Trophoblast cell (in vitro differentiated cells and primary cell): ENCODE measurements around the gene TFCP2L1.

ENCODE experiments used
- DNase-seq, 2 donors: peaks; one replicate each; pipeline ENCODE4 v3.0.0-alpha.2; 2016
- H2AFZ ChIP-seq: 2 replicates; pipeline ENCODE4 v1.6.1; 2013; ENCODE audit warnings: low read length, moderate library complexity, mild to moderate bottlenecking; ENCODE audit not compliant: insufficient read depth, poor library complexity
- H2AK5ac ChIP-seq: 2 replicates; pipeline ENCODE4 v1.6.1; 2013; ENCODE audit warnings: mild to moderate bottlenecking, low read length
- H2BK120ac ChIP-seq: 2 replicates; pipeline ENCODE4 v1.6.1; 2013; ENCODE audit warnings: low read length, mild to moderate bottlenecking, moderate library complexity; ENCODE audit not compliant: insufficient read depth, poor library complexity
- H2BK12ac ChIP-seq: 2 replicates; pipeline ENCODE4 v1.6.1; 2013; ENCODE audit warnings: mild to moderate bottlenecking, low read length, moderate library complexity
- H2BK5ac ChIP-seq: 2 replicates; pipeline ENCODE4 v1.6.1; 2013; ENCODE audit warnings: low read length, low read depth, moderate library complexity, mild to moderate bottlenecking; ENCODE audit not compliant: poor library complexity
- H3K14ac ChIP-seq: 2 replicates; pipeline ENCODE4 v1.6.1; 2013; ENCODE audit warnings: mild to moderate bottlenecking, low read length
- H3K18ac ChIP-seq: 2 replicates; pipeline ENCODE4 v1.6.1; 2013; ENCODE audit warnings: mild to moderate bottlenecking, low read length
- H3K23ac ChIP-seq: 2 replicates; pipeline ENCODE4 v1.6.1; 2013; ENCODE audit warnings: low read length
- H3K27ac ChIP-seq: 2 replicates; pipeline ENCODE4 v1.5.1; 2013; ENCODE audit warnings: low read depth, mild to moderate bottlenecking, inconsistent platforms, low read length, moderate library complexity
- H3K27me3 ChIP-seq: 2 replicates; pipeline ENCODE4 v1.6.1; 2013; ENCODE audit warnings: inconsistent platforms, mild to moderate bottlenecking, low read length, moderate library complexity; ENCODE audit not compliant: insufficient read depth
- H3K36me3 ChIP-seq, 2 experiments: 1 replicate in 1 of 2; 2 replicates in 1 of 2; pipeline ENCODE4 v1.6.1; 2013; ENCODE audit warnings: low read length in 2 of 2, mild to moderate bottlenecking in 2 of 2, moderate library complexity in 1 of 2; ENCODE audit not compliant: insufficient read depth in 2 of 2, control insufficient read depth in 1 of 2
- H3K4ac ChIP-seq: 2 replicates; pipeline ENCODE4 v1.6.1; 2013; ENCODE audit warnings: low read depth, mild to moderate bottlenecking, low read length, moderate library complexity
- H3K4me1 ChIP-seq, 2 experiments: 1 replicate in 1 of 2; 2 replicates in 1 of 2; pipeline ENCODE4 v1.6.1; 2013; ENCODE audit warnings: low read length in 2 of 2, mild to moderate bottlenecking in 2 of 2, moderate library complexity in 1 of 2; ENCODE audit not compliant: insufficient read depth in 2 of 2, control insufficient read depth in 1 of 2
- H3K4me2 ChIP-seq: 2 replicates; pipeline ENCODE4 v1.6.1; 2013; ENCODE audit warnings: inconsistent platforms, mild to moderate bottlenecking, low read length, moderate library complexity
- H3K4me3 ChIP-seq: 2 replicates; pipeline ENCODE4 v1.5.1; 2013; ENCODE audit warnings: mild to moderate bottlenecking, low read depth, low read length, inconsistent platforms
- H3K79me1 ChIP-seq: one replicate; pipeline ENCODE4 v1.6.1; 2013; ENCODE audit warnings: low read length
- H3K79me2 ChIP-seq: 2 replicates; pipeline ENCODE4 v1.6.1; 2013; ENCODE audit warnings: low read length, mild to moderate bottlenecking; ENCODE audit not compliant: control insufficient read depth, insufficient read depth, poor library complexity
- H3K9ac ChIP-seq: 2 replicates; pipeline ENCODE4 v1.6.1; 2013; ENCODE audit warnings: mild to moderate bottlenecking, low read length
- H3K9me3 ChIP-seq: 2 replicates; pipeline ENCODE4 v1.6.1; 2013; ENCODE audit warnings: low read depth, mild to moderate bottlenecking, control low read depth, inconsistent platforms, low read length; ENCODE audit not compliant: insufficient read depth
- H4K12ac ChIP-seq: 2 replicates; pipeline ENCODE4 v1.6.1; 2013; ENCODE audit warnings: low read depth, mild to moderate bottlenecking, low read length, moderate library complexity
- H4K8ac ChIP-seq: 2 replicates; pipeline ENCODE4 v1.6.1; 2013; ENCODE audit warnings: low read depth, mild to moderate bottlenecking, low read length, moderate library complexity
- H4K91ac ChIP-seq: one replicate; pipeline ENCODE4 v1.6.1; 2013; ENCODE audit warnings: low read depth, mild to moderate bottlenecking, low read length, moderate library complexity
- WGBS: extraction: QIAGEN DNeasy Blood & Tissue Kit; methylation state at CpG from one replicate; pipeline ENCODE4 v1.1.7; 2013; ENCODE audit warnings: missing lambda C conversion rate; ENCODE audit not compliant: insufficient read length, insufficient coverage; ENCODE audit errors: extremely low coverage; 5-methylcytosine and 5-hydroxymethylcytosine counted together

The TFCP2L1 gene

GRCh38 chr2:121239471-121239870 is 45.5 kb downstream of the TFCP2L1 start:
- H2BK120ac ChIP-seq: no peak overlapping the region
- WGBS: no CpG with 5 or more reads among the region's 15 CpGs
- no peak overlapping the region for H3K4ac ChIP-seq
- no peaks in the 10 kb centered on the region for H3K79me2 ChIP-seq
- no peak overlapping the region for H2BK12ac ChIP-seq
- H3K9me3 ChIP-seq: no peaks in the 10 kb centered on the region
- no peak overlapping the region for H3K23ac ChIP-seq
- H2AK5ac ChIP-seq: no peak overlapping the region
- no peak overlapping the region for H2AFZ ChIP-seq
- no peak overlapping the region for H3K4me3 ChIP-seq
- H3K9ac ChIP-seq: no peak overlapping the region
- H4K8ac ChIP-seq: no peak overlapping the region
- peaks cover 0 to 8% of the 10 kb centered on the region in 2 experiments for H3K4me1 ChIP-seq
- no peak overlapping the region for H3K4me2 ChIP-seq
- no peak overlapping the region for H3K27ac ChIP-seq
- H4K12ac ChIP-seq: no peak overlapping the region
- no peak overlapping the region for H3K14ac ChIP-seq
- no peak overlapping the region for H2BK5ac ChIP-seq
- H3K79me1 ChIP-seq: no peaks in the 10 kb centered on the region
- no peak overlapping the region for H3K18ac ChIP-seq
- no peak for DNase-seq
- no peaks in the 10 kb centered on the region for H3K27me3 ChIP-seq
- H4K91ac ChIP-seq: no peak overlapping the region
- H3K36me3 ChIP-seq: no peaks in the 10 kb centered on the region

- Histone ChIP-seq H4K8ac (no peak overlapping the region), H3K4me2 (no peak overlapping the region), H2AK5ac (no peak overlapping the region), H2AFZ (no peak overlapping the region), H4K91ac (no peak overlapping the region), H3K9me3 (peaks cover 1% of the 10 kb centered on the region), H3K4me3 (no peak overlapping the region), H3K4ac (no peak overlapping the region), H3K27ac (no peak overlapping the region), H3K14ac (no peak overlapping the region), H4K12ac (no peak overlapping the region), H3K4me1 (peaks cover 0 to 8% of the 10 kb centered on the region in 2 experiments), H2BK120ac (no peak overlapping the region), H2BK12ac (no peak overlapping the region), H3K23ac (no peak overlapping the region), H3K18ac (no peak overlapping the region), H3K79me1 (no peaks in the 10 kb centered on the region), H3K9ac (no peak overlapping the region), H3K79me2 (no peaks in the 10 kb centered on the region), H3K27me3 (no peaks in the 10 kb centered on the region), H3K36me3 (no peaks in the 10 kb centered on the region), H2BK5ac (no peak overlapping the region)
- DNase-seq: no peak
- WGBS: no CpG with 5 or more reads among the region's 4 CpGs
Observed at GRCh38 chr2:121238828-121239227, 46.2 kb downstream of the TFCP2L1 start.

DNA sequence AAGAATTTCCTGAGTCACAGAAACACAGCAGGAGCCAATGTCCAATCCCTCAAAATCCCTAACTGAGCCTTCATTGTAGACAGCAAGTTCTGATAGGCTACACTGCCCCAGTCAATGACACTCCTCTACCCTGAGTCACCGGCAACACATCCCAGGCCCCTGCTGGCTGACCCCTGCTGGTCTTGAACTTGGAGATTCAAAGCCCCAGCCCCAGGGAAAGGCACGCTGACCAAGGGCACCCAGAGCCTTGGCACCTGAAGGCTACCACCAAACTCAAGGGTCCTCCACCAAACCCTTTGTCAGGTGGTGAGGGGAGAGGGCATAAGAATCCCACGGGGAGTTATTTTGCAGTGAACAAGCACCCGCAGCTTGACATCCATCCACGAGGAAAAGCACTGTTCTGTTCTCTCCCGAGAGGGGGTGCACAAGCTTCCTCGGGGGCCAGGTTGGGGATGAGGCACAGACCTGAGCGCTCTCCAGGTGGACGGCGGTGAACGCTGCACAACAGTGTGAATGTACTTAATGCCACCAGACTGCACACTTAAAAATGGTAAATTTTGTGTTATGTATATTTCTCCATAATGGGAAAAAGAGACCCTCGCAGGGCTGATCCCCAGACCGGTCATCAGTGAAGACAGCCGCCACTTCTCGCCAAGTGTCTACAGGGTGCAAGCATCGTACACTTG is 46.9 kb downstream of the TFCP2L1 start:
- no peak overlapping the region for H3K23ac ChIP-seq
- H3K4me3 ChIP-seq: no peak overlapping the region
- DNase-seq: no peak
- no peak overlapping the region for H3K4me2 ChIP-seq
- no CpG with 5 or more reads among the region's 16 CpGs for whole genome bisulfite sequencing
- peaks cover 3% of the 10 kb centered on the region for H3K9me3 ChIP-seq
- no peak overlapping the region for H3K27ac ChIP-seq
- H2BK12ac ChIP-seq: no peak overlapping the region
- no peak overlapping the region for H4K12ac ChIP-seq
- H3K9ac ChIP-seq: no peak overlapping the region
- H3K36me3 ChIP-seq: no peaks in the 10 kb centered on the region
- H3K79me1 ChIP-seq: no peaks in the 10 kb centered on the region
- H3K79me2 ChIP-seq: no peaks in the 10 kb centered on the region
- H3K4me1 ChIP-seq: peaks cover 0 to 8% of the 10 kb centered on the region in 2 experiments
- no peak overlapping the region for H4K91ac ChIP-seq
- H3K14ac ChIP-seq: no peak overlapping the region
- H3K4ac ChIP-seq: no peak overlapping the region
- no peak overlapping the region for H2BK120ac ChIP-seq
- no peak overlapping the region for H2AK5ac ChIP-seq
- H2AFZ ChIP-seq: no peak overlapping the region
- H4K8ac ChIP-seq: no peak overlapping the region
- H3K27me3 ChIP-seq: no peaks in the 10 kb centered on the region
- H2BK5ac ChIP-seq: no peak overlapping the region
- H3K18ac ChIP-seq: no peak overlapping the region

GRCh38 chr2:121237336-121237979 is 47.5 kb downstream of the TFCP2L1 start:
- H3K79me2 ChIP-seq: no peaks in the 10 kb centered on the region
- no peak overlapping the region for H3K9ac ChIP-seq
- no peak overlapping the region for H3K4me2 ChIP-seq
- H3K4me1 ChIP-seq: peaks cover 0 to 6% of the 10 kb centered on the region in 2 experiments
- H2BK12ac ChIP-seq: no peak overlapping the region
- H2BK5ac ChIP-seq: no peak overlapping the region
- H4K12ac ChIP-seq: no peak overlapping the region
- H3K36me3 ChIP-seq: no peaks in the 10 kb centered on the region
- no peak overlapping the region for H2AK5ac ChIP-seq
- no peak overlapping the region for H2AFZ ChIP-seq
- no peak overlapping the region for H3K4me3 ChIP-seq
- no peak overlapping the region for H3K23ac ChIP-seq
- no peaks in the 10 kb centered on the region for H3K79me1 ChIP-seq
- no CpG with 5 or more reads among the region's 20 CpGs for WGBS
- H3K9me3 ChIP-seq: peaks cover 3% of the 10 kb centered on the region
- no peak for DNase-seq
- no peaks in the 10 kb centered on the region for H3K27me3 ChIP-seq
- no peak overlapping the region for H2BK120ac ChIP-seq
- no peak overlapping the region for H3K27ac ChIP-seq
- H3K4ac ChIP-seq: no peak overlapping the region
- H3K18ac ChIP-seq: no peak overlapping the region
- no peak overlapping the region for H3K14ac ChIP-seq
- no peak overlapping the region for H4K8ac ChIP-seq
- no peak overlapping the region for H4K91ac ChIP-seq
